HCT116 (cell line): ENCODE results near the gene RETSAT. TPM values are rescaled to one million over a fixed set of nuclear protein-coding genes. Genes with fewer than 3 reads are reported as not detected.

ENCODE experiments used
- ATAC-seq: fragments of 200-7000 bp; cut with Tn5 transposase; 2 replicates; pipeline ENCODE4 v1.9.1; 2020; ENCODE audit warnings: mild to moderate bottlenecking, moderate library complexity
- BruUV-seq: library from RNA; stranded (reverse); fragments of 400-500 nt; replicated peaks from 2 replicates; lab custom pipeline; 2021; lab: Mats Ljungman, UMichigan
- CTCF ChIA-PET: fragments of 300-600 bp; sonication (Branson Sonifier 250); formaldehyde crosslinking; loops from one replicate; lab custom pipeline; 2021; ENCODE audit warnings: antibody characterized with exemption; lab: Charles Lee
- POLR2A ChIA-PET: fragments of 300-600, 350-600 bp; sonication (Branson Sonifier 250); formaldehyde crosslinking; loops from one replicate; lab custom pipeline; 2021; ENCODE audit warnings: antibody characterized with exemption; lab: Charles Lee
- RAD21 ChIA-PET, 2 experiments: fragments of 300-600 bp; sonication (Branson Sonifier 250); formaldehyde crosslinking; loops; one replicate each; lab custom pipeline; 2023; ENCODE audit warnings: low total read pairs in 2 of 2; ENCODE audit not compliant: uncharacterized antibody in 2 of 2, unreplicated experiment in 2 of 2, low non-redundant PET in 1 of 2; lab: Charles Lee
- DNase-seq: peaks from one replicate; pipeline ENCODE4 v3.0.0-alpha.2; 2010; ENCODE audit warnings: low read depth, low spot score
- H2AFZ ChIP-seq: fragments of 200-600 bp; shearing (Covaris generic), sonication (generic); 2 replicates; pipeline ENCODE4 v1.6.1; 2017; ENCODE audit warnings: low read depth, mixed run types, mixed read lengths, antibody characterized with exemption, low read length; ENCODE audit not compliant: poor library complexity, severe bottlenecking
- H3K27ac ChIP-seq: 2 replicates; pipeline ENCODE4 v1.5.1; 2012; ENCODE audit warnings: low read depth, low read length
- H3K27me3 ChIP-seq: fragments of 200-600 bp; sonication (generic); 2 replicates; pipeline ENCODE4 v1.6.1; 2016; ENCODE audit warnings: mixed run types, low read length, mixed read lengths; ENCODE audit not compliant: insufficient read depth
- H3K36me3 ChIP-seq, 2 experiments: fragments of 200-500 bp in 1 of 2; fragments of 200-600 bp in 1 of 2; sonication (Bioruptor generic) in 1 of 2; sonication (generic) in 1 of 2; 2 replicates each; pipeline versions ENCODE4 v1.5.1 to v1.6.1; 2014 to 2016; ENCODE audit warnings: low read length in 2 of 2, inconsistent platforms in 1 of 2, mixed read lengths in 1 of 2, mixed run types in 1 of 2; ENCODE audit not compliant: insufficient read depth in 2 of 2, control insufficient read depth in 1 of 2
- H3K4me1 ChIP-seq, 2 experiments: fragments of 200-600 bp in 1 of 2; sonication (generic) in 1 of 2; 2 replicates each; pipeline versions ENCODE4 v1.5.1 to v1.6.1; 2012 to 2017; ENCODE audit warnings: low read length in 2 of 2, inconsistent platforms in 1 of 2, mild to moderate bottlenecking in 1 of 2, mixed read lengths in 1 of 2, mixed run types in 1 of 2, moderate library complexity in 1 of 2; ENCODE audit not compliant: insufficient read depth in 2 of 2, control insufficient read depth in 1 of 2
- H3K4me2 ChIP-seq: fragments of 200-600 bp; sonication (generic); 2 replicates; pipeline ENCODE4 v1.6.1; 2017; ENCODE audit warnings: mixed run types, low read length, mixed read lengths
- H3K4me3 ChIP-seq, 2 experiments: fragments of 200-600 bp in 1 of 2; sonication (generic) in 1 of 2; replicated peaks in 1 of 2; 2 replicates each; pipeline ENCODE4 v1.5.1; 2011 to 2016; ENCODE audit warnings: low read length in 2 of 2, control low read depth in 1 of 2, low read depth in 1 of 2, mild to moderate bottlenecking in 1 of 2, mixed read lengths in 1 of 2, mixed run types in 1 of 2
- H3K79me2 ChIP-seq: fragments of 200-600 bp; sonication (generic); 2 replicates; pipeline ENCODE4 v1.6.1; 2017; ENCODE audit warnings: mild to moderate bottlenecking, mixed run types, low read length, moderate library complexity, mixed read lengths; ENCODE audit not compliant: insufficient read depth
- H3K9ac ChIP-seq: fragments of 200-600 bp; sonication (generic); 2 replicates; pipeline ENCODE4 v1.6.1; 2016; ENCODE audit warnings: low read length, mixed read lengths
- H3K9me2 ChIP-seq: fragments of 200-600 bp; sonication (generic), shearing (Covaris generic); 2 replicates; pipeline ENCODE4 v1.6.1; 2017; ENCODE audit warnings: mixed run types, mild to moderate bottlenecking, moderate library complexity; ENCODE audit not compliant: insufficient read depth
- H3K9me3 ChIP-seq, 2 experiments: fragments of 200-500 bp in 1 of 2; fragments of 200-600 bp in 1 of 2; sonication (Bioruptor generic) in 1 of 2; sonication (generic) in 1 of 2; 2 replicates each; pipeline ENCODE4 v1.6.1; 2014 to 2017; ENCODE audit warnings: low read length in 2 of 2, mixed read lengths in 2 of 2, inconsistent platforms in 1 of 2, low read depth in 1 of 2, mild to moderate bottlenecking in 1 of 2, mixed run types in 1 of 2, moderate library complexity in 1 of 2; ENCODE audit not compliant: control insufficient read depth in 1 of 2, insufficient read depth in 1 of 2
- H4K20me1 ChIP-seq: fragments of 200-600 bp; sonication (generic), shearing (Covaris generic); 2 replicates; pipeline ENCODE4 v1.6.1; 2017; ENCODE audit warnings: mixed run types, mild to moderate bottlenecking, moderate library complexity; ENCODE audit not compliant: insufficient read depth
- ELF1 ChIP-seq: IDR thresholded peaks from 2 replicates; pipeline ENCODE4 v1.6.1; 2012; ENCODE audit warnings: low read depth, borderline replicate concordance
- FOSL1 ChIP-seq: IDR thresholded peaks from 2 replicates; pipeline ENCODE4 v1.6.1; 2012; ENCODE audit warnings: low read depth
- RAD21 ChIP-seq: IDR thresholded peaks from 2 replicates; pipeline ENCODE4 v1.6.1; 2012; ENCODE audit warnings: low read depth, mild to moderate bottlenecking
- SP1 ChIP-seq: IDR thresholded peaks from 2 replicates; pipeline ENCODE4 v1.6.1; 2012; ENCODE audit warnings: low read depth
- intact Hi-C: fragments of 100-400 bp; cut with micrococcal nuclease; formaldehyde crosslinking; loops from 2 replicates; pipeline ENCODE4 v1.10.0; 2022
- total RNA-seq: library from RNA; stranded (reverse); gene quantifications from one replicate; pipeline ENCODE4 v1.2.1, GENCODE V29; 2021; ENCODE audit not compliant: unreplicated experiment
- TF ChIP-seq, protein P1 (sequence below): IDR thresholded peaks from 2 replicates; pipeline ENCODE4 v1.6.1; 2012; ENCODE audit warnings: low read depth
- TF ChIP-seq, protein P2 (sequence below), 3 experiments: fragments of 200-600 bp in 1 of 3; sonication (generic) in 1 of 3; IDR thresholded peaks in 2 of 3; conservative IDR thresholded peaks in 1 of 3; 2 replicates each; pipeline ENCODE4 v1.5.1; 2012 to 2017; ENCODE audit warnings: low read depth in 2 of 3, low read length in 2 of 3, antibody characterized with exemption in 1 of 3, borderline replicate concordance in 1 of 3, control low read depth in 1 of 3, mild to moderate bottlenecking in 1 of 3, mixed read lengths in 1 of 3, mixed run types in 1 of 3, moderate library complexity in 1 of 3; ENCODE audit not compliant: insufficient read depth in 1 of 3
- TF ChIP-seq, protein P3 (sequence below): IDR thresholded peaks from 2 replicates; pipeline ENCODE4 v1.6.1; 2012

The RETSAT gene
- total RNA-seq, 1 experiment from 2014 or later, result 59.7 TPM

DNA sequence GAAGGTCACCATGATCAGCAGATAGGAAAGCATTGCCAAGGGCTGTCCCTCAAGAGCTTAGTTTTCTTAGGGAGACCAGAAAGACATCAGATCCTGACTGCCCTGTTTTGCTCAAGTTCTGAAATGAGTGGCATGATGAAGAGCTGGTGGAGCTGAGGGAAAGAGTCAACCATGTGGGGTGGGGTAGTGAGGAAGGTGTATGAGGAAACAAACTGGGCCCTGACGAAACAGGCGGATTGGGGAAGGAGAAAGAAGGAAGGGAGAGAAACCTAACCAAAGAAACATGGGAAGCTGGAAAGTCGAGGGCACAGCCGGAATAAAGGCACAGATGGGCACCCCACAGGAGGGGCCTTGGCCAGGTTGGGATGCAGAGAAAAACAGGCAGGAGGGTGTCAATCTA is 34.5 kb downstream of the RETSAT start:
- no peak for DNase-seq
- Histone ChIP-seq H3K4me1 (no peaks in the 10 kb centered on the region), H3K27me3 (no peaks in the 10 kb centered on the region), H3K9me2 (no peaks in the 10 kb centered on the region), H3K4me2 (no peak overlapping the region), H3K27ac (no peak overlapping the region), H3K9me3 (no peaks in the 10 kb centered on the region), H3K4me3 (no peak overlapping the region), H3K9ac (no peak overlapping the region), H2AFZ (no peak overlapping the region), H3K79me2 (peaks cover 60% of the 10 kb centered on the region), H3K36me3 (peaks cover 45 to 55% of the 10 kb centered on the region in 2 experiments), H4K20me1 (no peaks in the 10 kb centered on the region)
- ATAC-seq, result no peak
- no TSS peak for BruUV-seq
- ChIA-PET RAD21 (no interaction called here), CTCF (interaction anchor here (0.6 to 1.9 kb wide), 3 partner anchors 17 to 19 kb away, joined by 3 to 7 read pairs (median 3); no protein-coding TSS in a partner anchor), POLR2A (interaction anchor here (1.1 to 1.5 kb wide), 2 partner anchors 9 to 53 kb away, joined by 3 read pairs; no protein-coding TSS in a partner anchor)
- TF ChIP-seq, protein P1, sequence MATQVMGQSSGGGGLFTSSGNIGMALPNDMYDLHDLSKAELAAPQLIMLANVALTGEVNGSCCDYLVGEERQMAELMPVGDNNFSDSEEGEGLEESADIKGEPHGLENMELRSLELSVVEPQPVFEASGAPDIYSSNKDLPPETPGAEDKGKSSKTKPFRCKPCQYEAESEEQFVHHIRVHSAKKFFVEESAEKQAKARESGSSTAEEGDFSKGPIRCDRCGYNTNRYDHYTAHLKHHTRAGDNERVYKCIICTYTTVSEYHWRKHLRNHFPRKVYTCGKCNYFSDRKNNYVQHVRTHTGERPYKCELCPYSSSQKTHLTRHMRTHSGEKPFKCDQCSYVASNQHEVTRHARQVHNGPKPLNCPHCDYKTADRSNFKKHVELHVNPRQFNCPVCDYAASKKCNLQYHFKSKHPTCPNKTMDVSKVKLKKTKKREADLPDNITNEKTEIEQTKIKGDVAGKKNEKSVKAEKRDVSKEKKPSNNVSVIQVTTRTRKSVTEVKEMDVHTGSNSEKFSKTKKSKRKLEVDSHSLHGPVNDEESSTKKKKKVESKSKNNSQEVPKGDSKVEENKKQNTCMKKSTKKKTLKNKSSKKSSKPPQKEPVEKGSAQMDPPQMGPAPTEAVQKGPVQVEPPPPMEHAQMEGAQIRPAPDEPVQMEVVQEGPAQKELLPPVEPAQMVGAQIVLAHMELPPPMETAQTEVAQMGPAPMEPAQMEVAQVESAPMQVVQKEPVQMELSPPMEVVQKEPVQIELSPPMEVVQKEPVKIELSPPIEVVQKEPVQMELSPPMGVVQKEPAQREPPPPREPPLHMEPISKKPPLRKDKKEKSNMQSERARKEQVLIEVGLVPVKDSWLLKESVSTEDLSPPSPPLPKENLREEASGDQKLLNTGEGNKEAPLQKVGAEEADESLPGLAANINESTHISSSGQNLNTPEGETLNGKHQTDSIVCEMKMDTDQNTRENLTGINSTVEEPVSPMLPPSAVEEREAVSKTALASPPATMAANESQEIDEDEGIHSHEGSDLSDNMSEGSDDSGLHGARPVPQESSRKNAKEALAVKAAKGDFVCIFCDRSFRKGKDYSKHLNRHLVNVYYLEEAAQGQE, result no peak
- TF ChIP-seq ELF1 (no peak), FOSL1 (no peak), RAD21 (no peak), SP1 (no peak)
- TF ChIP-seq, protein P2, sequence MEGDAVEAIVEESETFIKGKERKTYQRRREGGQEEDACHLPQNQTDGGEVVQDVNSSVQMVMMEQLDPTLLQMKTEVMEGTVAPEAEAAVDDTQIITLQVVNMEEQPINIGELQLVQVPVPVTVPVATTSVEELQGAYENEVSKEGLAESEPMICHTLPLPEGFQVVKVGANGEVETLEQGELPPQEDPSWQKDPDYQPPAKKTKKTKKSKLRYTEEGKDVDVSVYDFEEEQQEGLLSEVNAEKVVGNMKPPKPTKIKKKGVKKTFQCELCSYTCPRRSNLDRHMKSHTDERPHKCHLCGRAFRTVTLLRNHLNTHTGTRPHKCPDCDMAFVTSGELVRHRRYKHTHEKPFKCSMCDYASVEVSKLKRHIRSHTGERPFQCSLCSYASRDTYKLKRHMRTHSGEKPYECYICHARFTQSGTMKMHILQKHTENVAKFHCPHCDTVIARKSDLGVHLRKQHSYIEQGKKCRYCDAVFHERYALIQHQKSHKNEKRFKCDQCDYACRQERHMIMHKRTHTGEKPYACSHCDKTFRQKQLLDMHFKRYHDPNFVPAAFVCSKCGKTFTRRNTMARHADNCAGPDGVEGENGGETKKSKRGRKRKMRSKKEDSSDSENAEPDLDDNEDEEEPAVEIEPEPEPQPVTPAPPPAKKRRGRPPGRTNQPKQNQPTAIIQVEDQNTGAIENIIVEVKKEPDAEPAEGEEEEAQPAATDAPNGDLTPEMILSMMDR (IDR thresholded peaks at IDR 0.05 in 2 of 3, conservative IDR thresholded peaks at IDR 0.05 in 1 of 3; ENCODE audit: borderline replicate concordance in 1 of 3, insufficient read depth in 1 of 3, low read depth in 2 of 3, low read length in 2 of 3), result no peak
- TF ChIP-seq, protein P3, sequence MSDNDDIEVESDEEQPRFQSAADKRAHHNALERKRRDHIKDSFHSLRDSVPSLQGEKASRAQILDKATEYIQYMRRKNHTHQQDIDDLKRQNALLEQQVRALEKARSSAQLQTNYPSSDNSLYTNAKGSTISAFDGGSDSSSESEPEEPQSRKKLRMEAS, result no peak
- intact Hi-C loops, result loop anchor here (10.0 kb wide), 1 partner anchor 235 kb away; no protein-coding TSS in a partner anchor
